Lung (tissue), 12 donors: Measurements from ENCODE around the gene ERC2. TPM values are rescaled to one million over a fixed set of nuclear protein-coding genes. Genes with fewer than 3 reads are reported as not detected.

Experiments used
- ATAC-seq: fragments of 200-7000 bp; cut with Tn5 transposase; one replicate; pipeline ENCODE4 v1.9.1; 2020; ENCODE audit warnings: moderate number of reproducible peaks; ENCODE audit not compliant: insufficient read depth, low FRiP score
- DNase-seq, 3 donors: peaks; one replicate each; pipeline ENCODE4 v3.0.0-alpha.2; 2013 to 2017
- H3K27ac ChIP-seq, 2 donors: one replicate each; pipeline ENCODE4 v1.5.1; 2013; ENCODE audit warnings: mild to moderate bottlenecking in 2 of 2, moderate library complexity in 2 of 2, control low read depth in 1 of 2, inconsistent platforms in 1 of 2, low read depth in 1 of 2, low read length in 1 of 2
- H3K27me3 ChIP-seq, 3 donors: one replicate each; pipeline ENCODE4 v1.5.1; 2013; ENCODE audit warnings: low read length in 2 of 3; ENCODE audit not compliant: control insufficient read depth in 3 of 3, insufficient read depth in 3 of 3
- H3K36me3 ChIP-seq, 4 donors: one replicate each; pipeline ENCODE4 v1.5.1; 2013; ENCODE audit warnings: low read length in 4 of 4, mild to moderate bottlenecking in 1 of 4, moderate library complexity in 1 of 4; ENCODE audit not compliant: control insufficient read depth in 4 of 4, insufficient read depth in 4 of 4
- H3K4me1 ChIP-seq, 5 donors: one replicate each; pipeline ENCODE4 v1.5.1; 2013; ENCODE audit warnings: low read length in 5 of 5, mild to moderate bottlenecking in 2 of 5, moderate library complexity in 1 of 5; ENCODE audit not compliant: control insufficient read depth in 5 of 5, insufficient read depth in 5 of 5
- H3K4me3 ChIP-seq: one replicate; pipeline ENCODE4 v1.5.1; 2013; ENCODE audit warnings: mild to moderate bottlenecking, control low read depth, moderate library complexity
- H3K9ac ChIP-seq, 2 donors: one replicate each; pipeline ENCODE4 v1.5.1; 2013; ENCODE audit warnings: low read length in 2 of 2, control low read depth in 1 of 2; ENCODE audit not compliant: insufficient read depth in 1 of 2
- H3K9me3 ChIP-seq, 4 donors: one replicate each; pipeline ENCODE4 v1.5.1; 2013; ENCODE audit warnings: low read length in 3 of 4, mild to moderate bottlenecking in 1 of 4, moderate library complexity in 1 of 4; ENCODE audit not compliant: control insufficient read depth in 4 of 4, insufficient read depth in 3 of 4
- CTCF ChIP-seq: IDR thresholded peaks from 2 replicates; pipeline ENCODE4 v1.5.1; 2012; ENCODE audit warnings: mild to moderate bottlenecking; ENCODE audit errors: control extremely low read depth, extremely low read depth
- WGBS, 2 donors: extraction: QIAGEN DNeasy Blood & Tissue Kit; methylation state at CpG; one replicate each; pipeline ENCODE4 v1.1.7; 2013; 5-methylcytosine and 5-hydroxymethylcytosine counted together
- polyA plus RNA-seq, 2 donors: library from polyadenylated mRNA; stranded (reverse); fragments of 200-250 nt; gene quantifications; one replicate each; pipeline ENCODE4 v1.2.1, GENCODE V29; 2013
- total RNA-seq, 2 donors: library from RNA; depleted of rRNA in 1 of 2; stranded (reverse); fragments of >200 nt in 1 of 2; gene quantifications; one replicate each; pipeline ENCODE4 v1.2.1, GENCODE V29; 2014 to 2021
- donor health status: control.
- donor health status: control.
- donor health status: Bipolar disorder and iron deficiency.
- donor health status: healthy.
- donor health status: DM: yes; HTN: yes; CAD: no.

ERC2 gene
- total and polyA plus RNA-seq, 4 donors, result 0.20 to 3.5 (median 0.97) TPM

- no peaks in the 10 kb centered on the region for H3K27me3 ChIP-seq
- no peak for TF ChIP-seq CTCF
- no peaks in the 10 kb centered on the region for H3K9me3 ChIP-seq
- DNase-seq, result no peak
- peaks cover 0 to 11% (median 0%) of the 10 kb centered on the region in 5 donors for H3K4me1 ChIP-seq
- no peak overlapping the region for H3K9ac ChIP-seq
- ATAC-seq, result no peak
- H3K4me3 ChIP-seq, result no peak overlapping the region
- no peak overlapping the region for H3K27ac ChIP-seq
- H3K36me3 ChIP-seq, result no peaks in the 10 kb centered on the region
These were observed 361.1 kb downstream of the ERC2 start for GRCh38 chr3:56107157-56107556.

- no peak overlapping the region for H3K4me3 ChIP-seq
- H3K9ac ChIP-seq, result no peak overlapping the region
- no peak overlapping the region for H3K27ac ChIP-seq
- 84 to 85% methylated on average over 6 of the region's 6 CpGs for WGBS, 2 donors
- no peaks in the 10 kb centered on the region for H3K9me3 ChIP-seq
- no peak for TF ChIP-seq CTCF
- H3K4me1 ChIP-seq, result no peaks in the 10 kb centered on the region
- no peaks in the 10 kb centered on the region for H3K36me3 ChIP-seq
- ATAC-seq, result no peak
- no peak for DNase-seq
- H3K27me3 ChIP-seq, result no peaks in the 10 kb centered on the region
These were observed 366.2 kb downstream of the ERC2 start for GRCh38 chr3:56102032-56102431.

- no peak for ATAC-seq
- TF ChIP-seq CTCF, result no peak
- WGBS, 2 donors, result 34 to 35% methylated on average over 6 of the region's 6 CpGs
These were observed 366.7 kb downstream of the ERC2 start for GRCh38 chr3:56101576-56101975.

GRCh38 chr3:56096999-56097398 lies 371.3 kb downstream of the ERC2 start:
- no peak overlapping the region for H3K27ac ChIP-seq
- H3K4me3 ChIP-seq, result no peak overlapping the region
- no peak for DNase-seq
- no peak overlapping the region for H3K9ac ChIP-seq
- TF ChIP-seq CTCF, result no peak
- no peak for ATAC-seq
- 88 to 93% methylated on average over 2 of the region's 2 CpGs for WGBS, 2 donors
- no peaks in the 10 kb centered on the region for H3K9me3 ChIP-seq
- H3K36me3 ChIP-seq, result no peaks in the 10 kb centered on the region
- H3K27me3 ChIP-seq, result no peaks in the 10 kb centered on the region
- H3K4me1 ChIP-seq, result no peaks in the 10 kb centered on the region

More at GRCh38 chr3:56101576-56101975, 366.7 kb downstream of the ERC2 start:
- Histone ChIP-seq H3K9me3 (no peaks in the 10 kb centered on the region), H3K36me3 (no peaks in the 10 kb centered on the region), H3K27me3 (no peaks in the 10 kb centered on the region), H3K4me1 (no peaks in the 10 kb centered on the region), H3K4me3 (no peak overlapping the region), H3K9ac (no peak overlapping the region), H3K27ac (no peak overlapping the region)
- no peak for DNase-seq
